CD14-positive monocyte (primary cell): ENCODE results near the gene UBL4A. TPM values are rescaled to one million over a fixed set of nuclear protein-coding genes. Genes with fewer than 3 reads are reported as not detected.

Experiments used
- DNase-seq, 3 donors: peaks; one replicate each; pipeline ENCODE4 v3.0.0-alpha.2; 2011 to 2022
- H2AFZ ChIP-seq: 2 replicates; pipeline ENCODE4 v1.6.0; 2012; ENCODE audit warnings: mild to moderate bottlenecking, low read depth, low read length, inconsistent platforms; ENCODE audit not compliant: insufficient read depth, poor library complexity, severe bottlenecking
- H3K27ac ChIP-seq, 2 donors: 1 replicate in 1 of 2; 2 replicates in 1 of 2; pipeline ENCODE4 v1.5.1; 2012 to 2013; ENCODE audit warnings: low read length in 2 of 2, control low read depth in 1 of 2, inconsistent platforms in 1 of 2, low read depth in 1 of 2, mild to moderate bottlenecking in 1 of 2
- H3K27me3 ChIP-seq, 2 donors: one replicate each; pipeline versions ENCODE4 v1.6.0 to v1.6.1; 2011 to 2013; ENCODE audit warnings: low read length in 2 of 2; ENCODE audit not compliant: control insufficient read depth in 2 of 2, insufficient read depth in 2 of 2
- H3K36me3 ChIP-seq, 2 donors: replicated peaks in 1 of 2; 1 replicate in 1 of 2; 2 replicates in 1 of 2; pipeline versions ENCODE4 v1.5.1 to v1.6.1; 2012 to 2013; ENCODE audit warnings: low read length in 2 of 2, control low read depth in 1 of 2, inconsistent platforms in 1 of 2, mild to moderate bottlenecking in 1 of 2; ENCODE audit not compliant: insufficient read depth in 2 of 2, control insufficient read depth in 1 of 2
- H3K4me1 ChIP-seq, 2 donors: 1 replicate in 1 of 2; 2 replicates in 1 of 2; pipeline versions ENCODE4 v1.5.1 to v1.6.1; 2012 to 2013; ENCODE audit warnings: low read length in 2 of 2, control low read depth in 1 of 2, inconsistent platforms in 1 of 2, mild to moderate bottlenecking in 1 of 2, moderate library complexity in 1 of 2; ENCODE audit not compliant: insufficient read depth in 2 of 2, control insufficient read depth in 1 of 2
- H3K4me2 ChIP-seq: replicated peaks from 2 replicates; pipeline ENCODE3; 2012; ENCODE audit warnings: low read length, moderate library complexity, mild to moderate bottlenecking; ENCODE audit not compliant: poor library complexity, severe bottlenecking; ENCODE audit errors: extremely low read depth
- H3K4me3 ChIP-seq, 3 experiments: fragments of 200-600 bp in 1 of 3; sonication (generic) in 1 of 3; replicated peaks in 1 of 3; 1 replicate in 2 of 3; 2 replicates in 1 of 3; pipeline ENCODE4 v1.5.1; 2011 to 2013; ENCODE audit warnings: low read length in 3 of 3, mild to moderate bottlenecking in 3 of 3, control low read depth in 2 of 3, low read depth in 2 of 3, inconsistent platforms in 1 of 3, moderate library complexity in 1 of 3
- H3K79me2 ChIP-seq: 2 replicates; pipeline ENCODE4 v1.6.0; 2012; ENCODE audit warnings: mild to moderate bottlenecking, control low read depth, inconsistent platforms, low read length, moderate library complexity; ENCODE audit not compliant: insufficient read depth
- H3K9ac ChIP-seq: 2 replicates; pipeline ENCODE4 v1.6.0; 2017; ENCODE audit warnings: low read length, mild to moderate bottlenecking; ENCODE audit not compliant: insufficient read depth, poor library complexity, severe bottlenecking
- H3K9me3 ChIP-seq, 2 donors: replicated peaks in 1 of 2; 1 replicate in 1 of 2; 2 replicates in 1 of 2; pipeline versions ENCODE4 v1.5.1 to v1.6.1; 2012 to 2013; ENCODE audit warnings: low read length in 2 of 2, control low read depth in 1 of 2; ENCODE audit not compliant: control insufficient read depth in 1 of 2, insufficient read depth in 1 of 2
- H4K20me1 ChIP-seq: 2 replicates; pipeline ENCODE4 v1.6.0; 2012; ENCODE audit warnings: mild to moderate bottlenecking, low read length, control low read depth, moderate library complexity; ENCODE audit not compliant: insufficient read depth
- H3K27ac Mint-ChIP-seq, 7 donors: one replicate each; pipeline ENCODE4 v1.8.0; 2020; ENCODE audit warnings: mild to moderate bottlenecking in 7 of 7, mixed read lengths in 7 of 7, moderate library complexity in 6 of 7, inconsistent platforms in 2 of 7
- H3K27me3 Mint-ChIP-seq, 3 donors: one replicate each; pipeline ENCODE4 v1.8.0; 2021 to 2022; ENCODE audit warnings: low read depth in 3 of 3, mild to moderate bottlenecking in 3 of 3, mixed read lengths in 3 of 3, moderate library complexity in 3 of 3, inconsistent platforms in 1 of 3
- H3K36me3 Mint-ChIP-seq, 2 donors: one replicate each; pipeline ENCODE4 v1.8.0; 2020; ENCODE audit warnings: mixed read lengths in 2 of 2, inconsistent platforms in 1 of 2, mild to moderate bottlenecking in 1 of 2
- H3K4me1 Mint-ChIP-seq: one replicate; pipeline ENCODE4 v1.8.0; 2020; ENCODE audit warnings: mild to moderate bottlenecking, mixed read lengths
- H3K4me3 Mint-ChIP-seq, 2 donors: one replicate each; pipeline ENCODE4 v1.8.0; 2020; ENCODE audit warnings: mild to moderate bottlenecking in 2 of 2, mixed read lengths in 2 of 2, moderate library complexity in 1 of 2
- H3K9me3 Mint-ChIP-seq, 7 donors: one replicate each; pipeline ENCODE4 v1.8.0; 2020 to 2022; ENCODE audit warnings: mixed read lengths in 7 of 7, mild to moderate bottlenecking in 6 of 7, moderate library complexity in 6 of 7, inconsistent platforms in 2 of 7
- CTCF ChIP-seq: fragments of 200-600 bp; IDR thresholded peaks from one replicate; pipeline ENCODE4 v1.8.0; 2022; ENCODE audit warnings: antibody characterized with exemption, mild to moderate bottlenecking
- WGBS: methylation state at CpG from one replicate; pipeline ENCODE4 v1.1.5; 2013; ENCODE audit warnings: missing lambda C conversion rate; ENCODE audit not compliant: insufficient coverage; 5-methylcytosine and 5-hydroxymethylcytosine counted together
- intact Hi-C, 2 donors: fragments of 100-400 bp; cut with micrococcal nuclease; formaldehyde crosslinking; loops; one replicate each; pipeline versions ENCODE4 v1.15.0 to v1.15.1; 2023
- polyA plus RNA-seq, 3 donors: library from polyadenylated mRNA; depleted of rRNA in 1 of 3; unstranded in 2 of 3; stranded (reverse) in 1 of 3; fragments of 300-500 nt in 2 of 3; fragments of >200 nt in 1 of 3; fragmentation: Illumina TruSeq in 2 of 3; gene quantifications; 1 replicate in 2 of 3; 2 replicates in 1 of 3; pipeline ENCODE4 v1.2.3, GENCODE V29; 2012 to 2021

UBL4A gene
- polyA plus RNA-seq, 3 donors, result 27.9 to 29.0 (median 28.1) TPM

- no peak for DNase-seq
- Histone ChIP-seq H3K36me3 (no peaks in the 10 kb centered on the region), H4K20me1 (no peaks in the 10 kb centered on the region), H3K4me3 (no peak overlapping the region), H3K4me2 (no peak overlapping the region), H3K9ac (no peak overlapping the region), H3K4me1 (no peaks in the 10 kb centered on the region), H3K27me3 (no peaks in the 10 kb centered on the region), H3K9me3 (peaks cover 0 to 4% of the 10 kb centered on the region in 2 donors), H3K27ac (no peak overlapping the region), H3K79me2 (no peaks in the 10 kb centered on the region), H2AFZ (no peak overlapping the region)
- 91% methylated on average over 9 of the region's 32 CpGs for WGBS
- TF ChIP-seq CTCF, result no peak
- Mint-ChIP-seq H3K4me1 (no peaks in the 10 kb centered on the region), H3K36me3 (no peaks in the 10 kb centered on the region), H3K27ac (no peak overlapping the region), H3K27me3 (peaks cover 0 to 14% (median 4%) of the 10 kb centered on the region in 3 donors), H3K4me3 (no peak overlapping the region), H3K9me3 (peaks cover 0 to 7% (median 6%) of the 10 kb centered on the region in 7 donors)
- intact Hi-C loops, result no loop called here
Observed at GRCh38 chrX:154466036-154466435, 20.4 kb downstream of the UBL4A start.

- no peak for TF ChIP-seq CTCF
- H3K4me3 Mint-ChIP-seq, result no peak overlapping the region
- no peaks in the 10 kb centered on the region for H3K36me3 Mint-ChIP-seq
Observed at GRCh38 chrX:154465601-154466000, 20.8 kb downstream of the UBL4A start.

More at GRCh38 chrX:154465601-154466000, 20.8 kb downstream of the UBL4A start:
- Mint-ChIP-seq H3K9me3 (peaks cover 0 to 7% (median 4%) of the 10 kb centered on the region in 7 donors), H3K27me3 (peaks cover 0 to 13% (median 4%) of the 10 kb centered on the region in 3 donors), H3K4me1 (no peaks in the 10 kb centered on the region), H3K27ac (no peak overlapping the region)
- Histone ChIP-seq H3K27ac (no peak overlapping the region), H3K9me3 (peaks cover 0 to 4% of the 10 kb centered on the region in 2 donors), H3K36me3 (no peaks in the 10 kb centered on the region), H3K4me3 (no peak overlapping the region), H3K79me2 (no peaks in the 10 kb centered on the region), H2AFZ (no peak overlapping the region), H3K27me3 (no peaks in the 10 kb centered on the region), H3K9ac (no peak overlapping the region), H4K20me1 (no peaks in the 10 kb centered on the region), H3K4me1 (no peaks in the 10 kb centered on the region), H3K4me2 (no peak overlapping the region)
- intact Hi-C loops, result no loop called here
- WGBS, result 92% methylated on average over 10 of the region's 14 CpGs
- DNase-seq, result no peak
